Neural cell (in vitro differentiated cells): ENCODE results near the gene IL1RL2. TPM values are rescaled to one million over a fixed set of nuclear protein-coding genes. Genes with fewer than 3 reads are reported as not detected.

ENCODE experiments used
- H2AFZ ChIP-seq: fragments of 200-600, 300-800 bp; sonication (generic), shearing (Covaris generic); 2 replicates; pipeline ENCODE4 v1.6.0; 2014; ENCODE audit warnings: low read depth, mild to moderate bottlenecking, antibody characterized with exemption, low read length, moderate library complexity
- H3F3A ChIP-seq: fragments of 200-600 bp; shearing (Covaris generic); 2 replicates; pipeline ENCODE4 v1.6.1; 2016; ENCODE audit warnings: mild to moderate bottlenecking, moderate library complexity, mixed read lengths, antibody characterized with exemption, low read length; ENCODE audit not compliant: insufficient read depth, poor library complexity, severe bottlenecking
- H3K27ac ChIP-seq: fragments of 200-600, 300-800 bp; sonication (generic), shearing (Covaris generic); 2 replicates; pipeline ENCODE4 v1.5.1; 2014; ENCODE audit warnings: mild to moderate bottlenecking, low read length, moderate library complexity
- H3K27me3 ChIP-seq: fragments of 300-800, 200-600 bp; sonication (generic), shearing (Covaris generic); 2 replicates; pipeline ENCODE4 v1.6.0; 2014; ENCODE audit warnings: mild to moderate bottlenecking, low read depth, low read length, moderate library complexity; ENCODE audit not compliant: insufficient read depth
- H3K36me3 ChIP-seq: fragments of 300-800, 200-600 bp; sonication (generic), shearing (Covaris generic); 2 replicates; pipeline ENCODE4 v1.5.1; 2014; ENCODE audit warnings: mild to moderate bottlenecking, antibody characterized with exemption, low read length, moderate library complexity; ENCODE audit not compliant: insufficient read depth
- H3K4me2 ChIP-seq: fragments of 300-800, 200-600 bp; sonication (generic), shearing (Covaris generic); 2 replicates; pipeline ENCODE4 v1.6.0; 2014; ENCODE audit warnings: mild to moderate bottlenecking, low read length
- H3K4me3 ChIP-seq: fragments of 300-800, 200-600 bp; sonication (generic), shearing (Covaris generic); 2 replicates; pipeline ENCODE4 v1.5.1; 2014; ENCODE audit warnings: mild to moderate bottlenecking, low read length, moderate library complexity
- H3K79me2 ChIP-seq: fragments of 200-600 bp; shearing (Covaris generic); replicated peaks from 2 replicates; pipeline ENCODE4 v1.6.0; 2014; ENCODE audit warnings: mild to moderate bottlenecking, low read length, moderate library complexity; ENCODE audit not compliant: insufficient read depth
- H3K9ac ChIP-seq: fragments of 300-800, 200-600 bp; sonication (generic), shearing (Covaris generic); 2 replicates; pipeline ENCODE4 v1.6.1; 2016; ENCODE audit warnings: mild to moderate bottlenecking, low read length, mixed read lengths
- H3K9me2 ChIP-seq: fragments of 200-600 bp; shearing (Covaris generic); 2 replicates; pipeline ENCODE4 v1.6.1; 2016; ENCODE audit warnings: mild to moderate bottlenecking, low read length, mixed read lengths; ENCODE audit not compliant: insufficient read depth
- H3K9me3 ChIP-seq: fragments of 200-600, 300-800 bp; sonication (generic), shearing (Covaris generic); 2 replicates; pipeline ENCODE4 v1.6.1; 2016; ENCODE audit warnings: mild to moderate bottlenecking, mixed run types, low read length, moderate library complexity, mixed read lengths
- H4K20me1 ChIP-seq: fragments of 200-600 bp; shearing (Covaris generic); 2 replicates; pipeline ENCODE4 v1.6.1; 2016; ENCODE audit warnings: mild to moderate bottlenecking, mixed run types; ENCODE audit not compliant: insufficient read depth
- EP300 ChIP-seq: fragments of 450-650 bp; conservative IDR thresholded peaks from 2 replicates; pipeline ENCODE4 v1.6.1; 2014; ENCODE audit warnings: antibody characterized with exemption, mild to moderate bottlenecking, moderate library complexity; ENCODE audit not compliant: poor library complexity, severe bottlenecking
- EZH2 ChIP-seq: fragments of 200-600, 300-800 bp; shearing (Covaris generic), sonication (generic); IDR thresholded peaks from 2 replicates; pipeline ENCODE4 v1.6.1; 2014; ENCODE audit warnings: antibody characterized with exemption, low read length, borderline replicate concordance, mild to moderate bottlenecking; ENCODE audit not compliant: insufficient read depth, poor library complexity, severe bottlenecking
- MXI1 ChIP-seq: fragments of 450-650 bp; conservative IDR thresholded peaks from 2 replicates; pipeline ENCODE4 v1.6.1; 2014; ENCODE audit warnings: antibody characterized with exemption, mild to moderate bottlenecking; ENCODE audit not compliant: poor library complexity, severe bottlenecking
- POLR2AphosphoS5 ChIP-seq: IDR thresholded peaks from 2 replicates; pipeline ENCODE4 v1.6.1; 2012
- RAD21 ChIP-seq: fragments of 450-650 bp; conservative IDR thresholded peaks from 2 replicates; pipeline ENCODE4 v1.6.1; 2014; ENCODE audit warnings: antibody characterized with exemption, mild to moderate bottlenecking, moderate library complexity
- SMC3 ChIP-seq: fragments of 450-650 bp; conservative IDR thresholded peaks from 2 replicates; pipeline ENCODE4 v1.6.1; 2014; ENCODE audit warnings: antibody characterized with exemption, mild to moderate bottlenecking, moderate library complexity; ENCODE audit not compliant: poor library complexity
- TAF1 ChIP-seq: IDR thresholded peaks from 2 replicates; pipeline ENCODE4 v1.6.1; 2012; ENCODE audit warnings: low read depth
- polyA plus RNA-seq: library from polyadenylated mRNA; depleted of rRNA; stranded (reverse); fragments of >200 nt; gene quantifications from 2 replicates; pipeline ENCODE4 v1.2.3, GENCODE V29; 2014
- TF ChIP-seq, protein P1 (sequence below): IDR thresholded peaks from 2 replicates; pipeline ENCODE4 v1.6.1; 2012; ENCODE audit warnings: borderline replicate concordance
- TF ChIP-seq, protein P2 (sequence below): fragments of 450-650 bp; IDR thresholded peaks from 2 replicates; pipeline ENCODE4 v1.5.1; 2014; ENCODE audit warnings: antibody characterized with exemption, mild to moderate bottlenecking, moderate library complexity; ENCODE audit not compliant: poor library complexity, severe bottlenecking

IL1RL2 gene
- polyA plus RNA-seq, 1 donor from 2014 or later: not detected

DNA sequence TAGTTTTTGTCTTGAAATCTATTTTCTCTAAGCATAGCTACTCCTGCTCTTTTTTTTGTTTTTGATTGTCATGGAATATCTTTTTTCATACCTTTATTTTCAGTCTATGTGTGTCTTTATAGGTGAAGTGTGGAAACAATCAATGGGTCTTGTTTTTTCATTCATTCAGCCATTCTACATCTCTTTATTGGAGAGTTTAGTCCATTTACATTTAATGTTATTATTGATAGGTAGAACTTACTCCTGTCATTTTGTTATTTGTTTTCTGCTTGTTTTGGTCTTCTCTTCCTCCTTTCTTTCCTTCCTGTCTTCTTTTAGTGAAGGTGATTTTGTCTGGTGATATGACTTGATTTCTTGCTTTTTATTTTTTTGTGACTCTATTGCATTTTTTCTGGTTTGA lies 17.8 kb downstream of the IL1RL2 start:
- Histone ChIP-seq H3K27me3 (no peaks in the 10 kb centered on the region), H3K4me3 (no peak overlapping the region), H3K9me3 (no peaks in the 10 kb centered on the region), H4K20me1 (no peaks in the 10 kb centered on the region), H3K4me2 (no peak overlapping the region), H3K36me3 (no peaks in the 10 kb centered on the region), H2AFZ (no peak overlapping the region), H3K79me2 (no peaks in the 10 kb centered on the region), H3K9me2 (no peaks in the 10 kb centered on the region), H3F3A (no peaks in the 10 kb centered on the region), H3K9ac (no peak overlapping the region), H3K27ac (no peak overlapping the region)
- TF ChIP-seq EZH2: no peak
- no peak for TF ChIP-seq RAD21
- no peak for TF ChIP-seq POLR2AphosphoS5
- TF ChIP-seq MXI1: no peak
- TF ChIP-seq, protein P1, sequence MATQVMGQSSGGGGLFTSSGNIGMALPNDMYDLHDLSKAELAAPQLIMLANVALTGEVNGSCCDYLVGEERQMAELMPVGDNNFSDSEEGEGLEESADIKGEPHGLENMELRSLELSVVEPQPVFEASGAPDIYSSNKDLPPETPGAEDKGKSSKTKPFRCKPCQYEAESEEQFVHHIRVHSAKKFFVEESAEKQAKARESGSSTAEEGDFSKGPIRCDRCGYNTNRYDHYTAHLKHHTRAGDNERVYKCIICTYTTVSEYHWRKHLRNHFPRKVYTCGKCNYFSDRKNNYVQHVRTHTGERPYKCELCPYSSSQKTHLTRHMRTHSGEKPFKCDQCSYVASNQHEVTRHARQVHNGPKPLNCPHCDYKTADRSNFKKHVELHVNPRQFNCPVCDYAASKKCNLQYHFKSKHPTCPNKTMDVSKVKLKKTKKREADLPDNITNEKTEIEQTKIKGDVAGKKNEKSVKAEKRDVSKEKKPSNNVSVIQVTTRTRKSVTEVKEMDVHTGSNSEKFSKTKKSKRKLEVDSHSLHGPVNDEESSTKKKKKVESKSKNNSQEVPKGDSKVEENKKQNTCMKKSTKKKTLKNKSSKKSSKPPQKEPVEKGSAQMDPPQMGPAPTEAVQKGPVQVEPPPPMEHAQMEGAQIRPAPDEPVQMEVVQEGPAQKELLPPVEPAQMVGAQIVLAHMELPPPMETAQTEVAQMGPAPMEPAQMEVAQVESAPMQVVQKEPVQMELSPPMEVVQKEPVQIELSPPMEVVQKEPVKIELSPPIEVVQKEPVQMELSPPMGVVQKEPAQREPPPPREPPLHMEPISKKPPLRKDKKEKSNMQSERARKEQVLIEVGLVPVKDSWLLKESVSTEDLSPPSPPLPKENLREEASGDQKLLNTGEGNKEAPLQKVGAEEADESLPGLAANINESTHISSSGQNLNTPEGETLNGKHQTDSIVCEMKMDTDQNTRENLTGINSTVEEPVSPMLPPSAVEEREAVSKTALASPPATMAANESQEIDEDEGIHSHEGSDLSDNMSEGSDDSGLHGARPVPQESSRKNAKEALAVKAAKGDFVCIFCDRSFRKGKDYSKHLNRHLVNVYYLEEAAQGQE: no peak
- no peak for TF ChIP-seq SMC3
- no peak for TF ChIP-seq TAF1
- TF ChIP-seq, protein P2, sequence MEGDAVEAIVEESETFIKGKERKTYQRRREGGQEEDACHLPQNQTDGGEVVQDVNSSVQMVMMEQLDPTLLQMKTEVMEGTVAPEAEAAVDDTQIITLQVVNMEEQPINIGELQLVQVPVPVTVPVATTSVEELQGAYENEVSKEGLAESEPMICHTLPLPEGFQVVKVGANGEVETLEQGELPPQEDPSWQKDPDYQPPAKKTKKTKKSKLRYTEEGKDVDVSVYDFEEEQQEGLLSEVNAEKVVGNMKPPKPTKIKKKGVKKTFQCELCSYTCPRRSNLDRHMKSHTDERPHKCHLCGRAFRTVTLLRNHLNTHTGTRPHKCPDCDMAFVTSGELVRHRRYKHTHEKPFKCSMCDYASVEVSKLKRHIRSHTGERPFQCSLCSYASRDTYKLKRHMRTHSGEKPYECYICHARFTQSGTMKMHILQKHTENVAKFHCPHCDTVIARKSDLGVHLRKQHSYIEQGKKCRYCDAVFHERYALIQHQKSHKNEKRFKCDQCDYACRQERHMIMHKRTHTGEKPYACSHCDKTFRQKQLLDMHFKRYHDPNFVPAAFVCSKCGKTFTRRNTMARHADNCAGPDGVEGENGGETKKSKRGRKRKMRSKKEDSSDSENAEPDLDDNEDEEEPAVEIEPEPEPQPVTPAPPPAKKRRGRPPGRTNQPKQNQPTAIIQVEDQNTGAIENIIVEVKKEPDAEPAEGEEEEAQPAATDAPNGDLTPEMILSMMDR: no peak
- no peak for TF ChIP-seq EP300

DNA sequence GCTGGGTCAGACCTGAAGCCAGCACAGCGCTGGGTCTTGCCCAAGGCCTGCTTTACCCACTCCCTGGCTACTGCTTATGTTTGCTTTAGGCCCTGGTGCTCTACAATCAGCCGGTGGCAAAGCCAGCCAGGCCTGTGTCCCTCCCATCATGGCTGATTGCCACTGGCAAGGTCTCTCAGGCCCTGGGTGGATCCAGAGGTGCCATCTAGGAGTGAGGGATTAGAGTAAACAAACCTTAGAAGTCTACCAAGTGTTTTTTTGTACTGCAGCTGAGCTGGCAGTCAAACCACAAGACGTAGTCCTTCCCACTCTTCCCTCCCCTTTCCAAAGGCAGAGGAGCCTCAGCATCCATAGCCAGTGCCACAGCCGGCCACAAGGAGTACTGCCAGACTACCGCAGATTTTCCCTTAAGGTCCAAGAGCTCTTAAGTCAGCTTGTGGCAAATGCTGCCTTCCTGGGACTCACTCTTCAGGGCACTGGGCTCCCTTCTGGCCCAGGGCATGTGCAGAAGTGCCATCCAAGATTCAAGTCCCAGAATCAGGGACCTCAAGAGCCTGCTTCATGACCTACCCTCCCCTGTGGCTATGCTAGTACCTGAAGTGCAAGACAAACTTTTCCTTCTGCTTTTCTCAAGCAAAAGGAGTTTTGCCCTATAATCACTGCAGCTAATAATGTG lies 20.0 kb downstream of the IL1RL2 start:
- no peak for TF ChIP-seq EZH2
- no peak for TF ChIP-seq MXI1
- TF ChIP-seq EP300: no peak
- H3K27ac ChIP-seq: no peak overlapping the region
- no peaks in the 10 kb centered on the region for H3K27me3 ChIP-seq
- H2AFZ ChIP-seq: no peak overlapping the region
- H3K79me2 ChIP-seq: no peaks in the 10 kb centered on the region
- H3K9me2 ChIP-seq: no peaks in the 10 kb centered on the region
- H3K4me3 ChIP-seq: no peak overlapping the region
- H3K9me3 ChIP-seq: no peaks in the 10 kb centered on the region
- no peaks in the 10 kb centered on the region for H3F3A ChIP-seq
- H4K20me1 ChIP-seq: no peaks in the 10 kb centered on the region
- H3K4me2 ChIP-seq: no peak overlapping the region
- H3K36me3 ChIP-seq: no peaks in the 10 kb centered on the region
- no peak overlapping the region for H3K9ac ChIP-seq
